IMR-90 (cell line): Measurements from ENCODE around the gene CPNE2.

Experiments used
- RAD21 ChIP-seq: IDR thresholded peaks from 2 replicates; pipeline ENCODE4 v1.6.1; 2012; ENCODE audit warnings: low read length, improper control_type of control experiment
- RCOR1 ChIP-seq: IDR thresholded peaks from 2 replicates; pipeline ENCODE4 v1.6.1; 2012; ENCODE audit warnings: mild to moderate bottlenecking, low read length, improper control_type of control experiment; ENCODE audit not compliant: insufficient replicate concordance

DNA sequence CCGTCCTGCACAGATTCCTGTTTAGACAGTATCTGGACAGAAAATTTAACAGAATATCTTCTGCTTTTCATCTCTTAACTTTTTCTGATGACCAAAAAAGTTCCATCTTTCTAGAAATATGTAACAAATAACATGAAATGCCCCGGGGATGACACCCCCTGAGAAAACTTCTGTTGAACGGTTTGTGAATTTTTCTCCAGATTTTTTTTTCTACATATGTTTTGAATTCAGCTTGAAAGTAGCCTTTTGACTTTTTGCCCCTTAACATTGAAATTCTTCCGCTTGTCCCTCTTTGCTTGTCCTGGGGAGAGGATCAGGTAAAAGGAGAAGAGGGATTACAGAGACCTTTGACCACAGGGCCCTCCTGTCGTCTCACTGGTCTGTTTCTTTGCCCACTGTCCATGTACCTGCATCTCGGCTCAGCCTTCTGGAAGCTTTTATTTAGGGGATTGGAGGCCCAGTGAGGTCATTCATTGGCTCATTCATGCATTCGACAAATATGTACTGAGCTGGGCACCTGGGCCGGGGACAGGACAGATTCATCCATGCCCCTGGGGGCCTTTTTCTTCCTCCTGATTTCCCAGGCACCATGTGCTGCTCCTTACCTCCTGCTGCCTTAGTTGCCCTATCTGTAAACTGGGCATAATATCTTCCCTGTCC is 19.6 kb upstream of the CPNE2 start:
- TF ChIP-seq RAD21 (no peak), RCOR1 (no peak)
